ENCODE results near the gene CWC25. TPM values are rescaled to one million over a fixed set of nuclear protein-coding genes. Genes with fewer than 3 reads are reported as not detected.
A peak's percentile ranks its signal among the peaks of the same experiment; 100 is the strongest.

CWC25 gene
- total and polyA plus RNA-seq, 2 of the 13 experiments (the other 11 are each of a cell fraction or from before 2014, with no cell fraction given), result 15.6 to 22.7 TPM

- no peak for TF ChIP-seq NFIB (CRISPR knock-in tag; IDR thresholded peaks at IDR 0.05; ENCODE audit: borderline replicate concordance)
- TF ChIP-seq MAF1 (CRISPR knock-in tag; IDR thresholded peaks at IDR 0.05; ENCODE audit: borderline replicate concordance), result peak; percentile 94; the same call in 1 of the 2 replicates
- TF ChIP-seq SP140L (CRISPR knock-in tag; IDR thresholded peaks at IDR 0.05; ENCODE audit: borderline replicate concordance), result peak; percentile 85
- peak; percentile 69 for TF ChIP-seq CBX1 (IDR thresholded peaks at IDR 0.05; ENCODE audit: low read depth)
- peak; percentile 47; the same call in 1 of the 2 replicates for TF ChIP-seq NR2F2 (IDR thresholded peaks at IDR 0.05; ENCODE audit: borderline replicate concordance, low read depth)
- 0 out of 2 replicates have a peak, but pooled peaks have one; percentile 79 for TF ChIP-seq HOXA5 (CRISPR knock-in tag; IDR thresholded peaks at IDR 0.05)
- peak; percentile 77 for TF ChIP-seq GATAD2A (CRISPR knock-in tag; IDR thresholded peaks at IDR 0.05)
- TF ChIP-seq EEA1 (CRISPR knock-in tag; IDR thresholded peaks at IDR 0.05; ENCODE audit: borderline replicate concordance), result peak; percentile 28; the same call in 1 of the 2 replicates
- TF ChIP-seq ZNF788 (CRISPR knock-in tag; IDR thresholded peaks at IDR 0.05; ENCODE audit: borderline replicate concordance), result peak; percentile 37; the same call in 1 of the 2 replicates
- no peak; the same call in 1 of the 2 replicates for TF ChIP-seq SRY (CRISPR knock-in tag; IDR thresholded peaks at IDR 0.05)
- TF ChIP-seq NKX3-1 (CRISPR knock-in tag; IDR thresholded peaks at IDR 0.05), result 0 out of 2 replicates have a peak, but pooled peaks have one; percentile 9
- TF ChIP-seq ZFYVE20 (CRISPR knock-in tag; IDR thresholded peaks at IDR 0.05; ENCODE audit: borderline replicate concordance, low read depth), result no peak
- TF ChIP-seq ZNF724P (CRISPR knock-in tag; IDR thresholded peaks at IDR 0.05; ENCODE audit: borderline replicate concordance), result no peak
- 0 out of 2 replicates have a peak, but pooled peaks have one; percentile 23 for TF ChIP-seq NFKBIZ (CRISPR knock-in tag; IDR thresholded peaks at IDR 0.05)
- peak; percentile 57 for TF ChIP-seq FOSL2 (CRISPR knock-in tag; IDR thresholded peaks at IDR 0.05)
- no peak for TF ChIP-seq ZNF563 (CRISPR knock-in tag; IDR thresholded peaks at IDR 0.05)
- peak; percentile 41; the same call in 1 of the 2 replicates for TF ChIP-seq ZGPAT (CRISPR knock-in tag; IDR thresholded peaks at IDR 0.05)
- peak; percentile 88; the same call in 1 of the 2 replicates for TF ChIP-seq RELA (CRISPR knock-in tag; IDR thresholded peaks at IDR 0.05)
- peak; percentile 24; the same call in 1 of the 2 replicates for TF ChIP-seq ZNF441 (CRISPR knock-in tag; IDR thresholded peaks at IDR 0.05; ENCODE audit: borderline replicate concordance)
- TF ChIP-seq ZBTB20 (CRISPR knock-in tag; IDR thresholded peaks at IDR 0.05; ENCODE audit: borderline replicate concordance, low read depth), result peak; percentile 20; the same call in 1 of the 2 replicates
- TF ChIP-seq ZNF800 (CRISPR knock-in tag; IDR thresholded peaks at IDR 0.05), result peak; percentile 79; the same call in 1 of the 2 replicates
- no peak for TF ChIP-seq TEF (CRISPR knock-in tag; IDR thresholded peaks at IDR 0.05)
- TF ChIP-seq AFF4 (CRISPR knock-in tag; IDR thresholded peaks at IDR 0.05), result peak; percentile 17; the same call in 1 of the 2 replicates
These were observed 73.3 kb downstream of the CWC25 start (continued) for GRCh38 chr17:38751808-38752307.

Data from HepG2 (cell line).